ENCODE measurements around the gene CASP10. TPM values are rescaled to one million over a fixed set of nuclear protein-coding genes. Genes with fewer than 3 reads are reported as not detected.
"Not testable (repeated sequence)": the region's sequence is repeated elsewhere in the genome, so short reads cannot be mapped to it uniquely, and the experiment has no call there.

Gene CASP10
- polyA plus RNA-seq, 4 donors: 7.3 to 8.8 (median 7.8) TPM

DNA sequence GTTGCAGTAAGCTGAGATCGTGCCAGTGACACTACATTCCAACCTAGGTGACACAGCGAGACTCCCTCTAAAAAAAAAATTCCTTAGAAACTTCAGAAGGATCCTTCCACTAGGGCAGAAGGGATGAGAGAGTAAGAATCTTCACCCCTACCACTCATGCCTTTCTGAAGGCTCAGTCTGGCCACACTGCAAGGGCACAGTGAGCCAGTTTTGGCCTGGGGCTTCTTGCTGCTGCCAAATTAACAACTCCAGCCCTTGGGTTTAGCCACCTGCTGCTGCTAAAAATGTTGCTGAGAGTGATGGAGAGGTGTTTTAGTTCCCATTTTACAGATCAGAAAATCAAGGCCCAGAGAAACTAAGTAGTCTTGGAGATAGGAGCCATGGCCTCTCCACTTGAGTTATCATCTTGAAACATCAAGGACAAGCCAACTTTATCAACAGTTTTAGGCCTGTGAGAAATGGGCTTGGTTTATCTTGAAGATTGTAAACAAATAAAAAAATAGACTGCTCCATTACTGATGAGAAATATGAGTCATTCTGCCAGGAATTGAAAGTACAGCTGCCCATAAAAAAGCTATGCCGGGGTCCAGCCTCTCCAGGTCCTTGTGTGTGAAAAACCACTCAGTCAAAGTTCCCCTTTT is 45.5 kb downstream of the CASP10 start:
- DNase-seq (ENCODE audit: low read depth in 4 of 4, low spot score in 3 of 4): no peak

GRCh38 chr2:201228912-201229290 is 46.0 kb downstream of the CASP10 start:
- DNase-seq (ENCODE audit: low read depth in 4 of 4, low spot score in 3 of 4): no peak

DNA sequence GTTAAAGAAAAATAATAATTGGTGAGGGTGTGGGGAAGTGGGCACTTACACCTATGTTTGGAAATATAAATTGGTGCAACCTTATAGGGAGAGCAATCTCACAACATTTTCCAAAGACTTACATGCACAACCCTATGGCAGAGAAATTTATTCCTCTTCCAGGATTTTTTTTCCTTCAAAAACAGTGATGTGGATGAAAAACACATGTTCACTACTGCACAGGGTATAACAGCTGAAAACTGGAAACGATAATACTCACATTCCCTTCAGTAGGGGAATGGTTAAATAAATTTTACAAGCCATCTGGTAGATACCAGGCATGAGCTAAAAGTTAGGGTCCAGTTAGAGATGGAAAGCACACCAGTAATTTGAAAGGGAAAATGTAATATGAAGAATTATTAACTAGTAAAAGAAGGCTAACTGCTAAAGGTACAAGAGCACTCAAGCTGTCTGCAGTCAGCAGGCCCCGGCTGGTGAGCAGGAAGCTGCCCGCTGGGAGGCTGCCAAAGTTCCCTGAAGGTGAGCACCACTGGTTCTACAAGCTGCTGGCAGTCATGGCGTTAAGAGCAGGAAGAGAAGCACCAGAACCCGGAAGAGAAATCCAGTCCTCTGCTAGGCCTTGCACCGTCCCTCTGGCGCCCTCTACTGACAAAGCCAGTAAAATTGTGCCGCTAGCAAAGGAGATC is 49.0 kb downstream of the CASP10 start:
- peak; percentile 75 to 86 (median 79) for DNase-seq (ENCODE audit: low read depth in 4 of 4, low spot score in 3 of 4)

DNA sequence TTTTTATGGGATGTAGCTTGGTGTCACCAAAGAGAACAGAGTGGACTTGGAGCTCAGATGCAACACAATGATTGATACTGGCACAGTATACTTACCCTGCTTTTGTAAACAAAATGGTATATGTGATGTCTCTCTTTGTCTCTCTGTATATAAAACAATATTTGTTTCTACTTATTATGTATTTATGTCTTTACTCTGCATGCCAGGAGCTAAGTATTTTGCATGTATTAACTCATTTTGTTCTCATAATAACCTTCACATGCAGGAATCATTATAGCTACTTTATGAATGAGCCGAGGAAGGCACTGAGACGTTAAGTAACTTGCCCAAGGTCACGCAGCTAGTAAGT is 49.5 kb downstream of the CASP10 start:
- DNase-seq (ENCODE audit: low read depth in 4 of 4, low spot score in 3 of 4): no peak

DNA sequence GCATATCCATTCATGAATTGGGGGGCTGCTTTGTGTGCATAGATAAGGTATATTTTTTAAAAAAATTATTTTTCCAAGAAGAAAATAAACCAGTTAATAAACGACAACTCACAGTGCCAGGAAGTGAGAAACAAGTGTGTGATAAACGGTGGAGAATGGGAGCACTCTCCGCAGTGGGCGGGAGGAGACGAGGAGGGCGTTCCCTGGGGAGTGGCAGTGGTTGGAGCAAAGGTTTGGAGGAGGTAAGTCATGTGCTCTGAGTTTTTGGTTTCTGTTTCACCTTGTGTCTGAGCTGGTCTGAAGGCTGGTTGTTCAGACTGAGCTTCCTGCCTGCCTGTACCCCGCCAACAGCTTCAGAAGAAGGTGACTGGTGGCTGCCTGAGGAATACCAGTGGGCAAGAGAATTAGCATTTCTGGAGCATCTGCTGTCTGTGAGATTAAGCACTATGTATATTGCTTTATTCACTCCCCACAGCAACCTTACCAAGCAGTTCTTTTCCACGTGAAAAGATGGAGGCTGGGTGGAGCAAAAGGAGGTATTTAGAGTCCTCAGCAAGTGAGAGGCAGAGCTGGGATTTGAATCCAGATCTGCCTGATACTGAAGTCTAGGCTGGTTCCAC is 50.4 kb downstream of the CASP10 start:
- no peak for DNase-seq (ENCODE audit: low read depth in 4 of 4, low spot score in 3 of 4)

DNA sequence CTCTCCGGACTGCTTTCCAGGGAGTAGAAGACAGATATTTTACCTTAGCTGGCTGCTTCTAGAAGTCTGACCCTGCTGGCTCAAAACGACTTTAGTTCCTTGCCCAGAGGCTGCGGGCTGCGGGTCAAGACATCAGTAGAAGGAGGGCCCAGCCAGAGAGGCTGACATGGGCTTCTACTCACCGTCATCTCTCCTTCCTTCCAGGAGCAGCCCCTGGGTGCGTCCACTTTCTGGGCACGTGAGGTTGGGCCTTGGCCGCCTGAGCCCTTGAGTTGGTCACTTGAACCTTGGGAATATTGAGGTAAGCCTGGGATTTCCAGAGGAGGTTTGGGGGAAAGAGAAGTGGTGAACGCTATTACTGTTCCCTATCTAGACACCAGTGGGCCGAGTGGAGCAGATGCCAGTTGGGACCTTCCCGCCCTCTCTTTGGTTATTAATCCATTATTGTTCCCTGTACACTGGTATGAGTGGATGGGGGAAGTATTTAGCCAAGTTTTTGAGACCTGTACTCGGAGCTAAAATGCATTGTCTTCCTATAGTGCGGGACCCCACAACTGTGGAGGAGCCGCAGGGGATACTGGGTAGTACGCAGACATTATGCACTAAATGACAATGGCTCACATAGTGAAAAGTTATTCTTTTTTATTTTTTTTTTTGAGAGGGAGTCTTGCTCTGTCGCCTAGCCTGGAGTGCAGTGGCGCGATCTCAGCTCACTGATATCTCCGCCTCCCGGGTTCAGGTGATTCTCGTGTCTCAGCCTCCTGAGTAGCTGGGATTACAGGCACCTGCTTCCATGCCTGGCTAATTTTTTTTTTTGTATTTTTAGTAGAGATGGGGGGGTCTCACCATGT is 51.1 kb downstream of the CASP10 start:
- DNase-seq (ENCODE audit: low read depth in 4 of 4, low spot score in 3 of 4): no peak

GRCh38 chr2:201234663-201235135 is 51.8 kb downstream of the CASP10 start:
- no peak for DNase-seq (ENCODE audit: low read depth in 4 of 4, low spot score in 3 of 4)

- peak; percentile 51 to 62 (median 60) for DNase-seq (ENCODE audit: low read depth in 4 of 4, low spot score in 3 of 4)
Measured at GRCh38 chr2:201235860-201236811, 53.2 kb downstream of the CASP10 start.

GRCh38 chr2:201237486-201238123 is 54.7 kb downstream of the CASP10 start:
- no peak for DNase-seq (ENCODE audit: low read depth in 4 of 4, low spot score in 3 of 4)

DNA sequence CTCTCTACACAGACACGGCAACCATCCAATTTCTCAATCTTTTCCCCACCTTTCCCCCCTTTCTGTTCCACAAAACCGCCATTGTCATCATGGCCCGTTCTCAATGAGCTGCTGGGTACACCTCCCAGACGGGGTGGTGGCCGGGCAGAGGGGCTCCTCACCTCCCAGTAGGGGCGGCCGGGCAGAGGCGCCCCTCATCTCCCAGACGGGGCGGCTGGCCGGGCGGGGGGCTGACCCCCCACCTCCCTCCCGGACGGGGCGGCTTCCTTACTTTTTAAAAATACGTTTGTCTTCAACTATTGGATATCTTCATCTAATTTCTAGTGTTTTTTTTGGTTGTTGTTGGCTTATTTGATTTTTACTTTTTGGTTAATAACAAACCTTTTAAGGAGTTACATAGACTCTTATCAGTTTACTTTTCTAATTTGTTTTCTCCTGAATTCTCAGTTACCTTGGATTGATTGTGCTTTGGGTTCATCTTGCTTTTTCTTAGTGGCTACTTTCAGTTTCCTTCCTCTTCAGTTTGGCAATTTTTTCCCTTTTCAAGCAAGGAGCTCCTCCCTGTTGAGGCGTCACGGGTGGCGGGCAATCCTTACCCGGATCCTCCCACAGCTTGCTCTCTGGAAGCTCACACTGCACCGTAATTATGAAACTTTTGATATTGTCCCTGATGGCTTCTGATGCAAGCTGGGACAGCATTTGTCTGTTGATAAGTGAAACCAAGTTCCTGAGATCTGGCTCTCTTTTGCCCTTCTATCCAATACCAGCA is 56.4 kb downstream of the CASP10 start:
- not testable (repeated sequence) for DNase-seq (ENCODE audit: low read depth in 4 of 4, low spot score in 3 of 4)

GRCh38 chr2:201242571-201243277 is 59.8 kb downstream of the CASP10 start:
- no peak for DNase-seq (ENCODE audit: low read depth in 4 of 4, low spot score in 3 of 4)

DNA sequence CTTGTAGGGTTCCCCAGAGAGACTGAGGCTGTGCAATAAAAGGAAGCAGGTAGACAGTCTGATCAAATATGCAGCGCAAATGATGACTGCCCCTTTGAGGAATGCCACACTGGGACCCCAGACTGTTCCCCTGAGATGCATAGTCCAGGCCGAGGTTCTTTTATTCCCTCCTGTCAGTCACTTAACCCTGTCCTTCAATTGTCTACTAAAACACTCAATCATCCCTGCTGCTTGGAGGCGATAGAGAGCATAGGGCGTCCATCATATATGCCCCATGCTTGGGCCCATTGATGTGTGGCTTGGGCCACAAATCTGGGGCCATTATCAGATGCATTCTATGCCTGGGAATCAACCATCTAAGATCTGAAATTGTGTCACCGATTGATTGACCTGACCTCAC is 61.9 kb downstream of the CASP10 start:
- no peak for DNase-seq (ENCODE audit: low read depth in 4 of 4, low spot score in 3 of 4)

GRCh38 chr2:201246280-201246679 is 63.3 kb downstream of the CASP10 start:
- no peak for DNase-seq (ENCODE audit: low read depth in 4 of 4, low spot score in 3 of 4)

- DNase-seq (ENCODE audit: low read depth in 4 of 4, low spot score in 3 of 4): no peak
Measured at GRCh38 chr2:201248288-201248844, 65.4 kb downstream of the CASP10 start.

DNA sequence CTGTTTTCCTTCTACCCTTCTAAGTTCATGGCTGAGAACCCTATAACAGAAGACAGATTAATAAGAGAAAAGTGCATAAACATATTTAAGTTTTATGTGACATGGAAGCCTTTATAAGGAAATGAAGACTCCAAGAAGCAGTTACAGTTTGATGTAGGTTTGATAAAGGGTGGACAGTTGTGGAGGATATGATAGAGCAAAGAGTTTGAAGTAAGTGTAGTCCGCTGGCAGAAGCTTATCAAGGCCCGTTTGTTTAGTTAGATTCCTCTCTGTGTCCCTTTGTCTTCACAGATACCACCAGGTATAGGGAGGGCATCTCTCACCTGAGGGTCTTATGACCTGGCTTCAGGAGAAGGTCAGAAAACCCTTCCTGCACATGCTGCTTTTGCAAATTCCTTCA is 66.9 kb downstream of the CASP10 start:
- no peak for DNase-seq (ENCODE audit: low read depth in 4 of 4, low spot score in 3 of 4)

DNA sequence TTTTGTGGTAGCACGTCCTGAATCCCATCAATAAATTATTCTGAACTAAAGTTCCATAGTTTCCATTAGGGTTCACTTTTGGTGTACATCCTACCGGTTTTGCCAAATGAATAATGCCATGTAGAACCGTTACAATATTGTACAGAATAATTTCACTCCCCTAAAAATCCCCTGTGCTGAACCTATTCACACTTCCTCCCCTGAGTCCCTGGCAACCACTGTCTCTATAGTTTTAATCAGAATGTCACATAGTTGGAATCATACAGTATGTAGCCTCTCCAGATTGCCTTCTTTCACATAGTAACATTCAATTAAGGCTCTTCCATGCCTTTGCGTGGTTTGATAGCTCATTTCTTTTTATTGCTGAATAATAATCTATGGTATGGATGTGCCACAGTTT is 67.8 kb downstream of the CASP10 start:
- DNase-seq (ENCODE audit: low read depth in 4 of 4, low spot score in 3 of 4): no peak

- no peak for DNase-seq (ENCODE audit: low read depth in 4 of 4, low spot score in 3 of 4)
Measured at GRCh38 chr2:201254081-201254730, 71.3 kb downstream of the CASP10 start.

Data from right renal pelvis (tissue), 4 donors.